GM12872 (cell line): Measurements from ENCODE around the gene COL9A1.

Experiments used
- CTCF ChIP-seq: IDR thresholded peaks from 3 replicates; pipeline ENCODE4 v1.5.1; 2011; ENCODE audit warnings: low read depth, mild to moderate bottlenecking, low read length, moderate library complexity; ENCODE audit not compliant: insufficient read depth

COL9A1 gene

GRCh38 chr6:70303034-70303525 lies at the start of gene COL9A1:
TSS of gene COL9A1 (minus strand) at chr6:70303084. CDS start at chr6:70302924, 160 bp downstream.
- no peak for TF ChIP-seq CTCF

GRCh38 chr6:70351461-70351860 lies 48.6 kb upstream of the COL9A1 start:
- TF ChIP-seq CTCF: no peak

GRCh38 chr6:70345619-70346018 lies 42.7 kb upstream of the COL9A1 start:
- TF ChIP-seq CTCF: no peak

- TF ChIP-seq CTCF: no peak
Measured at GRCh38 chr6:70343313-70343712, 40.4 kb upstream of the COL9A1 start.

- no peak for TF ChIP-seq CTCF
Measured at GRCh38 chr6:70338775-70339174, 35.9 kb upstream of the COL9A1 start.

- no peak for TF ChIP-seq CTCF
Measured at GRCh38 chr6:70337743-70338105, 34.8 kb upstream of the COL9A1 start.

GRCh38 chr6:70336996-70337742 lies 34.3 kb upstream of the COL9A1 start:
- TF ChIP-seq CTCF: no peak

GRCh38 chr6:70327036-70327435 lies 24.2 kb upstream of the COL9A1 start:
- TF ChIP-seq CTCF: no peak
